HG02943 (cell line): Measurements from ENCODE around the gene OAS3.
A peak's percentile ranks its signal among the peaks of the same experiment; 100 is the strongest.
"Not testable (repeated sequence)": the region's sequence is repeated elsewhere in the genome, so short reads cannot be mapped to it uniquely, and the experiment has no call there.

Experiments used
- ATAC-seq: cut with Tn5 transposase; IDR thresholded peaks from one replicate; pipeline ENCODE4 v1.9.1; 2021; ENCODE audit warnings: mild to moderate bottlenecking, low read depth, moderate library complexity; ENCODE audit not compliant: unreplicated experiment

Gene OAS3

GRCh38 chr12:112978163-112979040, 40.1 kb downstream of the OAS3 start, which contains the start of gene OAS2:
TSS of gene OAS2 (plus strand) at chr12:112978519. CDS start at chr12:112978609, 90 bp downstream.
- ATAC-seq, result peak; percentile 91

- ATAC-seq, result no peak
Measured at GRCh38 chr12:112979041-112979680, 40.9 kb downstream of the OAS3 start.

GRCh38 chr12:112980491-112981158, 42.4 kb downstream of the OAS3 start:
- no peak for ATAC-seq

GRCh38 chr12:112985642-112986290, 47.5 kb downstream of the OAS3 start:
- no peak for ATAC-seq

GRCh38 chr12:112986291-112986800, 48.1 kb downstream of the OAS3 start:
- ATAC-seq, result no peak

GRCh38 chr12:112987561-112987960, 49.3 kb downstream of the OAS3 start:
- ATAC-seq, result no peak

- ATAC-seq, result no peak
Measured at GRCh38 chr12:112988224-112988623, 50.0 kb downstream of the OAS3 start.

GRCh38 chr12:112988823-112989385, 50.6 kb downstream of the OAS3 start:
- ATAC-seq, result not testable (repeated sequence)

GRCh38 chr12:112989806-112990205, 51.5 kb downstream of the OAS3 start:
- no peak for ATAC-seq

GRCh38 chr12:112992541-112993398, 54.5 kb downstream of the OAS3 start:
- ATAC-seq, result no peak

GRCh38 chr12:112995008-112995407, 56.7 kb downstream of the OAS3 start:
- no peak for ATAC-seq

GRCh38 chr12:112996501-112996900, 58.2 kb downstream of the OAS3 start:
- no peak for ATAC-seq

GRCh38 chr12:112997506-112997905, 59.2 kb downstream of the OAS3 start:
- ATAC-seq, result no peak

- peak; percentile 89 for ATAC-seq
Measured at GRCh38 chr12:112998987-112999767, 60.9 kb downstream of the OAS3 start.

GRCh38 chr12:113000433-113000832, 62.2 kb downstream of the OAS3 start:
- ATAC-seq, result no peak

- no peak for ATAC-seq
Measured at GRCh38 chr12:113002155-113002554, 63.9 kb downstream of the OAS3 start.

- ATAC-seq, result no peak
Measured at GRCh38 chr12:113002676-113003075, 64.4 kb downstream of the OAS3 start.

- no peak for ATAC-seq
Measured at GRCh38 chr12:113003636-113004035, 65.4 kb downstream of the OAS3 start.
